Vagina (tissue), 2 donors: ENCODE data around the gene RGS17.

Experiments
- POLR2A ChIP-seq, 2 donors: fragments of 450-650 bp; IDR thresholded peaks; one replicate each; pipeline ENCODE4 v1.6.1; 2017; ENCODE audit warnings: antibody characterized with exemption in 2 of 2, mild to moderate bottlenecking in 2 of 2, moderate library complexity in 2 of 2
- TF ChIP-seq, protein P1 (sequence below), 3 experiments: fragments of 450-650 bp in 2 of 3; fragments of 200-600 bp in 1 of 3; sonication (generic) in 1 of 3; IDR thresholded peaks; one replicate each; pipeline ENCODE4 v1.5.1; 2017 to 2019; ENCODE audit warnings: antibody characterized with exemption in 3 of 3, mild to moderate bottlenecking in 2 of 3, moderate library complexity in 2 of 3

DNA sequence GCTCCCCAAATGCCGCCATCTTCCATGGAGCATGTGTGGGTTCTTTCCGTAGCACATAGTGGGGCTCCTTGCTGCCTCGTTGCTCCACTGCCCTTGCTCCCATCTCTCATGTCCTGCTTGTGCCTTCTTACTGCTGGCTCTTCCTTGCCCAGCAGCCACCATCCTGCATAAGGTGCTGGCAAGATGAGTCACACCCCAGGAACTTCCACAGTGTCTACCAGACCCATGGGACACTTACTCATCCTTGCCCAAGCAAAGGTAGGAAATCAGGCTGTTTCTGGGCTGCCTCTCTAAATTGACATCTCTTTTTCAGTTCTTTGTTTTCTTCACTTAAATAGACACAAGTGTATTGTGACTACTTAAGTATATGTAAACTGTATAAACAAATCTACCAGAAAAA is 39.4 kb upstream of the RGS17 start:
- TF ChIP-seq, protein P1, sequence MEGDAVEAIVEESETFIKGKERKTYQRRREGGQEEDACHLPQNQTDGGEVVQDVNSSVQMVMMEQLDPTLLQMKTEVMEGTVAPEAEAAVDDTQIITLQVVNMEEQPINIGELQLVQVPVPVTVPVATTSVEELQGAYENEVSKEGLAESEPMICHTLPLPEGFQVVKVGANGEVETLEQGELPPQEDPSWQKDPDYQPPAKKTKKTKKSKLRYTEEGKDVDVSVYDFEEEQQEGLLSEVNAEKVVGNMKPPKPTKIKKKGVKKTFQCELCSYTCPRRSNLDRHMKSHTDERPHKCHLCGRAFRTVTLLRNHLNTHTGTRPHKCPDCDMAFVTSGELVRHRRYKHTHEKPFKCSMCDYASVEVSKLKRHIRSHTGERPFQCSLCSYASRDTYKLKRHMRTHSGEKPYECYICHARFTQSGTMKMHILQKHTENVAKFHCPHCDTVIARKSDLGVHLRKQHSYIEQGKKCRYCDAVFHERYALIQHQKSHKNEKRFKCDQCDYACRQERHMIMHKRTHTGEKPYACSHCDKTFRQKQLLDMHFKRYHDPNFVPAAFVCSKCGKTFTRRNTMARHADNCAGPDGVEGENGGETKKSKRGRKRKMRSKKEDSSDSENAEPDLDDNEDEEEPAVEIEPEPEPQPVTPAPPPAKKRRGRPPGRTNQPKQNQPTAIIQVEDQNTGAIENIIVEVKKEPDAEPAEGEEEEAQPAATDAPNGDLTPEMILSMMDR (IDR thresholded peaks at IDR 0.05), result no peak
- no peak for TF ChIP-seq POLR2A (IDR thresholded peaks at IDR 0.05)
